Upper lobe of left lung (tissue), 4 donors: ENCODE measurements around the gene GORASP2.

Experiments used
- POLR2A ChIP-seq, 4 donors: fragments of 450-650 bp; IDR thresholded peaks; one replicate each; pipeline ENCODE4 v1.5.1; 2016 to 2017; ENCODE audit warnings: antibody characterized with exemption in 4 of 4, mild to moderate bottlenecking in 2 of 4
- POLR2AphosphoS5 ChIP-seq, 2 donors: sonication (generic); formaldehyde crosslinking; IDR thresholded peaks; one replicate each; pipeline ENCODE4 v1.5.1; 2017; ENCODE audit warnings: antibody characterized with exemption in 2 of 2
- TF ChIP-seq, protein P1 (sequence below), 6 experiments: fragments of 450-650 bp in 4 of 6; fragments of 200-600 bp in 2 of 6; sonication (generic) in 2 of 6; IDR thresholded peaks; one replicate each; pipeline ENCODE4 v1.5.1; 2016 to 2019; ENCODE audit warnings: antibody characterized with exemption in 6 of 6

DNA sequence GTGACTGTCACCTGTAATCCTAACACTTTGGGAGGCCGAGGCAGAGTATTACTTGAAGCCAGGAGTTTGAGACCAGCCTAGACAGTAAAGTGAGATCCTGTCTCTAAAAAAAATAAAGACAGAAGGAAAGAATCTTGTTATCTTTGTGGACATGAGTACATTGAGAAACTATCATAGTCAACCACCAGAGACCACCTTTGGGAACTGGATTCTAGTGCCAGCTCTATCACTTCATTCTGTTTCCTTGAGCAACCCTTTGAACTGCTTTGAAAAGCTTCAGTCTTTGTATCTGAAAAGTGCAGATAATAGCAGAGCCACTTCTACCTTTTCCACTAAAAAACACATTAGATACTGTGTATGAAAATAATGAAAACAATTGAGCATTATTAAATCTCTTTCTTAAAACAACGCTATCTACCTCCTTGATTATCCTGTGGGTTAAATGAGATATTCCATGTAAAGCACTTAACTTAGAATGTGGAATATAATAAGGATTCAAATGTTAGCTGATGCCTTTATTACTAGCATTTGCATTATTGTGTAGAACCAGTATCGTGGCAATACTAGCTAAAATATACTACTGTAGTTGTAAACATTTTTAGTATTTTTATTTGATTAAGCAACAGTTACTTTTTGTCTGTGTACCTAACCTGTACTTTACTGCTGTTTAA, 8.8 kb downstream of the GORASP2 start:
- TF ChIP-seq, protein P1, sequence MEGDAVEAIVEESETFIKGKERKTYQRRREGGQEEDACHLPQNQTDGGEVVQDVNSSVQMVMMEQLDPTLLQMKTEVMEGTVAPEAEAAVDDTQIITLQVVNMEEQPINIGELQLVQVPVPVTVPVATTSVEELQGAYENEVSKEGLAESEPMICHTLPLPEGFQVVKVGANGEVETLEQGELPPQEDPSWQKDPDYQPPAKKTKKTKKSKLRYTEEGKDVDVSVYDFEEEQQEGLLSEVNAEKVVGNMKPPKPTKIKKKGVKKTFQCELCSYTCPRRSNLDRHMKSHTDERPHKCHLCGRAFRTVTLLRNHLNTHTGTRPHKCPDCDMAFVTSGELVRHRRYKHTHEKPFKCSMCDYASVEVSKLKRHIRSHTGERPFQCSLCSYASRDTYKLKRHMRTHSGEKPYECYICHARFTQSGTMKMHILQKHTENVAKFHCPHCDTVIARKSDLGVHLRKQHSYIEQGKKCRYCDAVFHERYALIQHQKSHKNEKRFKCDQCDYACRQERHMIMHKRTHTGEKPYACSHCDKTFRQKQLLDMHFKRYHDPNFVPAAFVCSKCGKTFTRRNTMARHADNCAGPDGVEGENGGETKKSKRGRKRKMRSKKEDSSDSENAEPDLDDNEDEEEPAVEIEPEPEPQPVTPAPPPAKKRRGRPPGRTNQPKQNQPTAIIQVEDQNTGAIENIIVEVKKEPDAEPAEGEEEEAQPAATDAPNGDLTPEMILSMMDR (IDR thresholded peaks at IDR 0.05) = no peak
- TF ChIP-seq POLR2A (IDR thresholded peaks at IDR 0.05) (no peak), POLR2AphosphoS5 (IDR thresholded peaks at IDR 0.05) (no peak)
